MM.1S (cell line): Measurements from ENCODE around the gene BTRC.

Source experiments
- DNase-seq: peaks from one replicate; pipeline ENCODE4 v3.0.0-alpha.2; 2015
- H2AFZ ChIP-seq: fragments of 300-600 bp; sonication (generic); 2 replicates; pipeline ENCODE4 v1.6.0; 2016; ENCODE audit warnings: antibody characterized with exemption, low read length
- H3F3A ChIP-seq: fragments of 300-600 bp; sonication (generic); 2 replicates; pipeline ENCODE4 v1.6.1; 2016; ENCODE audit warnings: mild to moderate bottlenecking, antibody characterized with exemption, low read length, moderate library complexity, mixed read lengths; ENCODE audit not compliant: insufficient read depth
- H3K27ac ChIP-seq: fragments of 300-600 bp; sonication (generic); 2 replicates; pipeline ENCODE4 v1.5.1; 2016; ENCODE audit warnings: mild to moderate bottlenecking, low read length
- H3K27me3 ChIP-seq: fragments of 300-600 bp; sonication (generic); replicated peaks from 2 replicates; pipeline ENCODE4 v1.6.0; 2016; ENCODE audit warnings: low read length; ENCODE audit not compliant: insufficient read depth
- H3K36me3 ChIP-seq: fragments of 300-600 bp; sonication (generic); replicated peaks from 2 replicates; pipeline ENCODE4 v1.6.1; 2016; ENCODE audit warnings: mild to moderate bottlenecking, low read length, mixed read lengths; ENCODE audit not compliant: insufficient read depth
- H3K4me1 ChIP-seq: fragments of 300-600 bp; sonication (generic); 2 replicates; pipeline ENCODE4 v1.6.1; 2016; ENCODE audit warnings: low read length, mixed read lengths
- H3K4me2 ChIP-seq: fragments of 300-600 bp; sonication (generic); 2 replicates; pipeline ENCODE4 v1.6.0; 2016; ENCODE audit warnings: low read depth, low read length
- H3K4me3 ChIP-seq: fragments of 300-600 bp; sonication (generic); 2 replicates; pipeline ENCODE4 v1.5.1; 2016; ENCODE audit warnings: low read length, mixed read lengths
- H3K79me2 ChIP-seq: fragments of 300-600 bp; sonication (generic); 2 replicates; pipeline ENCODE4 v1.6.1; 2016; ENCODE audit warnings: mixed run types, low read length, mixed read lengths
- H3K9ac ChIP-seq: fragments of 300-600 bp; sonication (generic); 2 replicates; pipeline ENCODE4 v1.6.1; 2016; ENCODE audit warnings: low read length, mixed read lengths
- H3K9me2 ChIP-seq: fragments of 300-600 bp; sonication (generic); replicated peaks from 2 replicates; pipeline ENCODE4 v1.6.1; 2016; ENCODE audit warnings: mild to moderate bottlenecking, low read length, mixed read lengths; ENCODE audit not compliant: insufficient read depth
- H3K9me3 ChIP-seq: fragments of 300-600 bp; sonication (generic); replicated peaks from 2 replicates; pipeline ENCODE4 v1.6.1; 2016; ENCODE audit warnings: mild to moderate bottlenecking, low read length, mixed read lengths; ENCODE audit not compliant: insufficient read depth
- H4K20me1 ChIP-seq: fragments of 300-600 bp; sonication (generic); 2 replicates; pipeline ENCODE4 v1.6.1; 2016; ENCODE audit warnings: mild to moderate bottlenecking, low read length, moderate library complexity, mixed read lengths; ENCODE audit not compliant: insufficient read depth
- EZH2 ChIP-seq: fragments of 300-600 bp; sonication (generic); optimal IDR thresholded peaks from 2 replicates; pipeline ENCODE3; 2017; ENCODE audit warnings: low read depth, mild to moderate bottlenecking, antibody characterized with exemption, low read length, mixed read lengths
- EZH2phosphoT487 ChIP-seq: fragments of 300-600 bp; sonication (generic); IDR thresholded peaks from 2 replicates; pipeline ENCODE4 v1.6.1; 2018; ENCODE audit warnings: antibody characterized with exemption, low read length
- TF ChIP-seq, protein P1 (sequence below): fragments of 300-600 bp; sonication (generic); IDR thresholded peaks from 2 replicates; pipeline ENCODE4 v1.5.1; 2016; ENCODE audit warnings: antibody characterized with exemption, low read length, mixed read lengths

Gene BTRC

DNA sequence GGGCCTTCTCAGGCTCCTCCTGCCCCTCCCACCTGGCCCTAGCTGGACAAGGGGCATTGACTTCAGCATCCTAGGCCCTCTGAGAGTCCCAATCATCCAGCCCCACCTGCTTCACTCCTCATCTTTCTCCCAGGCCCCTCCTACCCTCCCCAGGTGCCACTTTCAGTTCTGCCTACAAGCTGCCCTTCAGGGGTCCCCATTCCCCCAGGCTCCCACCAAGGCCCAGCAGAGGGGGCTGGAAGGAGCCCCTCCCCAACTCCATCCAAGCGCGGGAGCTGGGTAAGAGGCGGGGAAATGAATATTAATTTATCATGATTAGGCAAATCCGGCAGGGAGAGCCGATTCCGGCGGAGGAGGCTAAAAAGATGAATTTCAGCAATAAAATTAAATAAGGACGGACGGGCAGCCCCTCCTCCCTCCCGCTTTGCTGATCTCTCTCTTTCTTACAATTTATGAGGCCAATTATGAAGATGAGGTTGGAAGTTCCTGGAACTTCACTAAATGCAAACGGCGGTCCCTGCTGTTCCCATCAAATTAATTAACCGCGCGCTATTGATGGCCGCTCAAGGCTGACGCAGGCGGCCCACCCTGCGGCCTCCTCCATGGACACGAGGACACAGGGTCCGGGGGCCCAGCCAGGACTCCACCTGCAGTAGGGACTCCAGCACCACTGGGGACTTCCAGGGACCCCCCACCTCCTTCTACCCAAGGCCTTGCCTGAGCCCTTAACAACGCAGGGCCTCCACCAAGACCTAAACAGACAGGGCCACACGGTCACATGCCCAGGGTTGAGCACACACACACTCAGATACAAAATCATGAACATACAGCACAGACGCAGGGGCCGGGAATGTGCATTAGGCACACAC, 220.2 kb downstream of the BTRC start:
- no peaks in the 10 kb centered on the region for H3K79me2 ChIP-seq
- H3K36me3 ChIP-seq, result no peaks in the 10 kb centered on the region
- no peaks in the 10 kb centered on the region for H3K4me1 ChIP-seq
- H3K9ac ChIP-seq, result no peak overlapping the region
- no peak overlapping the region for H3K27ac ChIP-seq
- TF ChIP-seq EZH2 (no peak), EZH2phosphoT487 (no peak)
- TF ChIP-seq, protein P1, sequence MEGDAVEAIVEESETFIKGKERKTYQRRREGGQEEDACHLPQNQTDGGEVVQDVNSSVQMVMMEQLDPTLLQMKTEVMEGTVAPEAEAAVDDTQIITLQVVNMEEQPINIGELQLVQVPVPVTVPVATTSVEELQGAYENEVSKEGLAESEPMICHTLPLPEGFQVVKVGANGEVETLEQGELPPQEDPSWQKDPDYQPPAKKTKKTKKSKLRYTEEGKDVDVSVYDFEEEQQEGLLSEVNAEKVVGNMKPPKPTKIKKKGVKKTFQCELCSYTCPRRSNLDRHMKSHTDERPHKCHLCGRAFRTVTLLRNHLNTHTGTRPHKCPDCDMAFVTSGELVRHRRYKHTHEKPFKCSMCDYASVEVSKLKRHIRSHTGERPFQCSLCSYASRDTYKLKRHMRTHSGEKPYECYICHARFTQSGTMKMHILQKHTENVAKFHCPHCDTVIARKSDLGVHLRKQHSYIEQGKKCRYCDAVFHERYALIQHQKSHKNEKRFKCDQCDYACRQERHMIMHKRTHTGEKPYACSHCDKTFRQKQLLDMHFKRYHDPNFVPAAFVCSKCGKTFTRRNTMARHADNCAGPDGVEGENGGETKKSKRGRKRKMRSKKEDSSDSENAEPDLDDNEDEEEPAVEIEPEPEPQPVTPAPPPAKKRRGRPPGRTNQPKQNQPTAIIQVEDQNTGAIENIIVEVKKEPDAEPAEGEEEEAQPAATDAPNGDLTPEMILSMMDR, result no peak
- H3K4me3 ChIP-seq, result no peak overlapping the region
- no peak overlapping the region for H3K4me2 ChIP-seq
- no peaks in the 10 kb centered on the region for H3F3A ChIP-seq
- no peaks in the 10 kb centered on the region for H3K9me2 ChIP-seq
- no peaks in the 10 kb centered on the region for H4K20me1 ChIP-seq
- H3K27me3 ChIP-seq, result peaks cover 3% of the 10 kb centered on the region; the same call in 1 of the 2 replicates
- no peak overlapping the region for H2AFZ ChIP-seq
- DNase-seq, result no peak
- no peaks in the 10 kb centered on the region for H3K9me3 ChIP-seq

DNA sequence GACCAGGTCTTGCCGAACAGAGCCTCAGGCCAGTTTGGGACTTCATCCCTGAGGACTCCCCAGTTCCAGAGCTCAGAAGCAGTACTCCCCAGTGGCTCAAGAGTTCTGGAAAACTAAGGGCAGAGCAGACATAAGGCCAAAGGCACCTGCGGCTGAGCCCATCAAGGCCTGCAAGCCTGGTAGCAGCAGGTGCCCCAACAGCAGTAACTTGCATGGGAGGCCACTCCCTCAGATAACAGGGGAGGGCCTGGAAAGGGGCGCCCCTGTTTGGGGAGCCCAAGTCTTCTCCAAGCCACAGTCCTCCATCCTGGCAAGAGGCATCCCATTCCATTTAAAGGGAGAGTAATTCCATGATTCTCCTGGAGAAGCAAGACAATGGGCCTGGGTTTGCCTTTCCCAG, 221.1 kb downstream of the BTRC start:
- Histone ChIP-seq H3K4me2 (no peak overlapping the region), H3K79me2 (no peaks in the 10 kb centered on the region), H3K9ac (no peak overlapping the region), H3K9me3 (no peaks in the 10 kb centered on the region), H3K9me2 (no peaks in the 10 kb centered on the region), H3K4me3 (no peak overlapping the region), H4K20me1 (no peaks in the 10 kb centered on the region), H3K4me1 (peaks cover under 1% of the 10 kb centered on the region; the same call in 1 of the 2 replicates), H3K36me3 (no peaks in the 10 kb centered on the region), H2AFZ (no peak overlapping the region), H3K27me3 (no peaks in the 10 kb centered on the region), H3K27ac (no peak overlapping the region), H3F3A (no peaks in the 10 kb centered on the region)
- TF ChIP-seq, protein P1, result no peak
- TF ChIP-seq EZH2, result no peak
- TF ChIP-seq EZH2phosphoT487, result no peak
- DNase-seq, result no peak

DNA sequence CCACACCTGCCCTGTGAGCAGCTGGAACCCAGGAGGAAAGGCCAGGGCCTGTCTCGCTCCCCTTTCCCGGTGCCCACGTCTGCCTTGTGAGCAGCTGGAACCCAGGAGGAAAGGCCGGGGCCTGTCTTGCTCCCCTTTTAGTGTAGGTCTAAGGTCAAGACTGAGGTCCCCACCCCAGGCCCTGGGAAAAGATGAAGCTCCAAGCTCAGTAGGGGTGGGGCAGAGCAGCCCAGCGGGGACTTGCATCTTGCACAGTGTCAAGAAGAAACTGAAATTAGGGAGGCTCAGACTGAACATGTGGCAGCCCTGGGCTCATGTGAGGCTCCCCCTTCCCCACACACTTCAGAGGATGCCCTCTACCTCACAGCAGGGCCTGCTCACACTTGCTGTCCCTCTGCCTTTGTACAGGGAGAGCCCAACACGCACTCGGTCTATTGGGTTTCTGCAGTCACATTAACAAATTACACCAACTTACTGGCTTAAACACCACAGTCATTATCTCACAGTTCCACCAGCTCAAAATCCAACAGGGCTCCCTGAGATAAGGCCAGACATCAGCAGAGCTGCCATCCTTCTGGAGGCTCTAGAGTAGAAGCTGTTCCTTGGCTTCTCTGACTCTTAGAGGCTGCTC, 221.7 kb downstream of the BTRC start:
- H3K4me2 ChIP-seq, result no peak overlapping the region
- no peaks in the 10 kb centered on the region for H3K9me3 ChIP-seq
- no peaks in the 10 kb centered on the region for H3K79me2 ChIP-seq
- no peaks in the 10 kb centered on the region for H4K20me1 ChIP-seq
- H3K9me2 ChIP-seq, result no peaks in the 10 kb centered on the region
- H3K4me3 ChIP-seq, result no peak overlapping the region
- no peaks in the 10 kb centered on the region for H3K36me3 ChIP-seq
- H3K27me3 ChIP-seq, result no peaks in the 10 kb centered on the region
- H3K4me1 ChIP-seq, result peaks cover 6% of the 10 kb centered on the region
- peaks cover 4% of the 10 kb centered on the region; the same call in 1 of the 2 replicates for H3F3A ChIP-seq
- no peak for TF ChIP-seq EZH2phosphoT487
- TF ChIP-seq, protein P1, result no peak
- TF ChIP-seq EZH2, result no peak
- DNase-seq, result no peak
- no peak overlapping the region for H3K27ac ChIP-seq
- no peak overlapping the region for H2AFZ ChIP-seq
- H3K9ac ChIP-seq, result no peak overlapping the region
